Measurements from ENCODE around the gene OSBPL5.

GRCh38 chr11:3105791-3106735, 59.0 kb downstream of the OSBPL5 start:
- TF ChIP-seq, protein P1, sequence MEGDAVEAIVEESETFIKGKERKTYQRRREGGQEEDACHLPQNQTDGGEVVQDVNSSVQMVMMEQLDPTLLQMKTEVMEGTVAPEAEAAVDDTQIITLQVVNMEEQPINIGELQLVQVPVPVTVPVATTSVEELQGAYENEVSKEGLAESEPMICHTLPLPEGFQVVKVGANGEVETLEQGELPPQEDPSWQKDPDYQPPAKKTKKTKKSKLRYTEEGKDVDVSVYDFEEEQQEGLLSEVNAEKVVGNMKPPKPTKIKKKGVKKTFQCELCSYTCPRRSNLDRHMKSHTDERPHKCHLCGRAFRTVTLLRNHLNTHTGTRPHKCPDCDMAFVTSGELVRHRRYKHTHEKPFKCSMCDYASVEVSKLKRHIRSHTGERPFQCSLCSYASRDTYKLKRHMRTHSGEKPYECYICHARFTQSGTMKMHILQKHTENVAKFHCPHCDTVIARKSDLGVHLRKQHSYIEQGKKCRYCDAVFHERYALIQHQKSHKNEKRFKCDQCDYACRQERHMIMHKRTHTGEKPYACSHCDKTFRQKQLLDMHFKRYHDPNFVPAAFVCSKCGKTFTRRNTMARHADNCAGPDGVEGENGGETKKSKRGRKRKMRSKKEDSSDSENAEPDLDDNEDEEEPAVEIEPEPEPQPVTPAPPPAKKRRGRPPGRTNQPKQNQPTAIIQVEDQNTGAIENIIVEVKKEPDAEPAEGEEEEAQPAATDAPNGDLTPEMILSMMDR (IDR thresholded peaks at IDR 0.05), result no peak
- TF ChIP-seq POLR2A (IDR thresholded peaks at IDR 0.05), result no peak

All from heart left ventricle (tissue), 13 donors.